H1 (cell line): Measurements from ENCODE around the gene BCLAF3. TPM values are rescaled to one million over a fixed set of nuclear protein-coding genes. Genes with fewer than 3 reads are reported as not detected.

Source experiments
- CTCF ChIA-PET: fragments of 300-600 bp; sonication (Branson Sonifier 250); formaldehyde crosslinking; loops from one replicate; lab custom pipeline; 2021; ENCODE audit not compliant: partially characterized antibody; lab: Charles Lee
- POLR2A ChIA-PET: fragments of 300-600 bp; sonication (Branson Sonifier 250); formaldehyde crosslinking; loops from one replicate; lab custom pipeline; 2021; ENCODE audit warnings: inconsistent platforms; ENCODE audit not compliant: partially characterized antibody; lab: Charles Lee
- DNase-seq, 2 experiments: peaks; one replicate each; pipeline versions ENCODE4 v3.0.0 to v3.0.0-alpha.2; 2010 to 2022; ENCODE audit warnings: low spot score in 2 of 2, low read depth in 1 of 2, mixed read lengths in 1 of 2
- FAIRE-seq: peaks from 2 replicates; lab custom pipeline; 2011; peaks lifted over from hg19 to GRCh38; lab: Jason Lieb, UNC
- H2AFZ ChIP-seq: 2 replicates; pipeline ENCODE4 v1.8.1; 2012; ENCODE audit warnings: low read length, inconsistent platforms
- H2AK5ac ChIP-seq: 2 replicates; pipeline ENCODE4 v1.6.1; 2013; ENCODE audit warnings: low read depth, low read length
- H2BK120ac ChIP-seq: replicated peaks from 2 replicates; pipeline ENCODE3; 2013; ENCODE audit warnings: low read depth, low read length, inconsistent platforms
- H2BK12ac ChIP-seq: 2 replicates; pipeline ENCODE4 v1.6.1; 2013; ENCODE audit warnings: low read depth, low read length
- H2BK15ac ChIP-seq: 2 replicates; pipeline ENCODE4 v1.6.1; 2013; ENCODE audit warnings: low read length
- H2BK20ac ChIP-seq: 2 replicates; pipeline ENCODE4 v1.6.1; 2013; ENCODE audit warnings: low read length
- H2BK5ac ChIP-seq: 2 replicates; pipeline ENCODE4 v1.6.1; 2013; ENCODE audit warnings: low read depth, low read length
- H3K14ac ChIP-seq: 2 replicates; pipeline ENCODE4 v1.6.1; 2013; ENCODE audit warnings: inconsistent platforms; ENCODE audit not compliant: insufficient read length
- H3K18ac ChIP-seq: 2 replicates; pipeline ENCODE4 v1.6.1; 2013; ENCODE audit warnings: low read length; ENCODE audit errors: extremely low read depth
- H3K23ac ChIP-seq: 2 replicates; pipeline ENCODE4 v1.6.1; 2013; ENCODE audit warnings: inconsistent platforms; ENCODE audit not compliant: insufficient read length
- H3K23me2 ChIP-seq: 2 replicates; pipeline ENCODE4 v1.6.1; 2013; ENCODE audit warnings: low read depth, low read length
- H3K27ac ChIP-seq: 2 replicates; pipeline ENCODE4 v1.6.1; 2011; ENCODE audit warnings: low read depth, low read length, inconsistent platforms
- H3K27me3 ChIP-seq, 4 experiments: replicated peaks in 1 of 4; 1 replicate in 1 of 4; 2 replicates in 3 of 4; pipeline versions ENCODE4 v1.6.1 to v1.8.1; 2011 to 2013; ENCODE audit warnings: low read length in 3 of 4, mild to moderate bottlenecking in 3 of 4, inconsistent platforms in 2 of 4, mixed read lengths in 2 of 4, moderate library complexity in 1 of 4; ENCODE audit not compliant: control insufficient read depth in 3 of 4, insufficient read depth in 3 of 4; ENCODE audit errors: extremely low read depth in 1 of 4
- H3K36me3 ChIP-seq, 4 experiments: 2 replicates each; pipeline versions ENCODE4 v1.6.1 to v1.8.1; 2011 to 2013; ENCODE audit warnings: mild to moderate bottlenecking in 4 of 4, low read length in 3 of 4, moderate library complexity in 2 of 4, control low read depth in 1 of 4, inconsistent platforms in 1 of 4; ENCODE audit not compliant: insufficient read depth in 4 of 4, control insufficient read depth in 2 of 4
- H3K4ac ChIP-seq: replicated peaks from 2 replicates; pipeline ENCODE3; 2013; ENCODE audit warnings: low read length, low read depth, mixed read lengths, inconsistent platforms; ENCODE audit not compliant: insufficient read length
- H3K4me1 ChIP-seq, 4 experiments: replicated peaks in 1 of 4; 1 replicate in 1 of 4; 2 replicates in 3 of 4; pipeline versions ENCODE4 v1.6.1 to v1.8.1; 2011 to 2013; ENCODE audit warnings: low read length in 3 of 4, inconsistent platforms in 2 of 4, mixed read lengths in 1 of 4; ENCODE audit not compliant: insufficient read depth in 4 of 4, control insufficient read depth in 3 of 4
- H3K4me2 ChIP-seq, 2 experiments: 2 replicates each; pipeline versions ENCODE4 v1.6.1 to v1.8.1; 2011 to 2013; ENCODE audit warnings: low read depth in 2 of 2, low read length in 2 of 2, control low read depth in 1 of 2, inconsistent platforms in 1 of 2, mild to moderate bottlenecking in 1 of 2; ENCODE audit not compliant: insufficient read depth in 1 of 2
- H3K4me3 ChIP-seq, 4 experiments: fragments of 200-600, 300-600 bp in 1 of 4; sonication (generic), shearing (Covaris generic), sonication (Bioruptor Twin) in 1 of 4; 2 replicates each; pipeline versions ENCODE4 v1.5.1 to v1.8.1; 2011 to 2016; ENCODE audit warnings: low read length in 4 of 4, low read depth in 3 of 4, control low read depth in 2 of 4, inconsistent platforms in 2 of 4, mild to moderate bottlenecking in 2 of 4, mixed read lengths in 1 of 4, moderate library complexity in 1 of 4; ENCODE audit not compliant: insufficient read depth in 2 of 4; ENCODE audit errors: extremely low read depth in 1 of 4
- H3K56ac ChIP-seq: replicated peaks from 2 replicates; pipeline ENCODE3; 2013; ENCODE audit warnings: low read depth, mild to moderate bottlenecking, mixed read lengths, low read length, inconsistent platforms; ENCODE audit not compliant: insufficient read length
- H3K79me1 ChIP-seq: 2 replicates; pipeline ENCODE4 v1.6.1; 2013; ENCODE audit warnings: low read depth, low read length, control low read depth
- H3K79me2 ChIP-seq, 2 experiments: 2 replicates each; pipeline versions ENCODE4 v1.6.1 to v1.8.1; 2012 to 2013; ENCODE audit warnings: low read length in 2 of 2, mild to moderate bottlenecking in 2 of 2, inconsistent platforms in 1 of 2; ENCODE audit not compliant: insufficient read depth in 2 of 2, control insufficient read depth in 1 of 2
- H3K9ac ChIP-seq, 4 experiments: replicated peaks in 1 of 4; 1 replicate in 1 of 4; 2 replicates in 3 of 4; pipeline versions ENCODE4 v1.6.1 to v1.8.1; 2011 to 2013; ENCODE audit warnings: low read depth in 3 of 4, low read length in 3 of 4, control low read depth in 2 of 4, mild to moderate bottlenecking in 2 of 4, moderate library complexity in 2 of 4, inconsistent platforms in 1 of 4; ENCODE audit errors: extremely low read depth in 1 of 4
- H3K9me3 ChIP-seq, 2 experiments: 2 replicates each; pipeline versions ENCODE4 v1.6.1 to v1.8.1; 2012 to 2013; ENCODE audit warnings: mild to moderate bottlenecking in 2 of 2, moderate library complexity in 2 of 2, control low read depth in 1 of 2, inconsistent platforms in 1 of 2, low read depth in 1 of 2, low read length in 1 of 2, mixed read lengths in 1 of 2; ENCODE audit not compliant: insufficient read depth in 2 of 2
- H4K20me1 ChIP-seq, 2 experiments: replicated peaks in 1 of 2; 2 replicates each; pipeline versions ENCODE3 to v1.8.1; 2011 to 2013; ENCODE audit warnings: inconsistent platforms in 2 of 2, low read length in 2 of 2, mild to moderate bottlenecking in 1 of 2; ENCODE audit not compliant: insufficient read depth in 2 of 2, control insufficient read depth in 1 of 2
- H4K5ac ChIP-seq: 2 replicates; pipeline ENCODE4 v1.6.1; 2013; ENCODE audit warnings: low read length, low read depth, mixed read lengths, inconsistent platforms; ENCODE audit not compliant: insufficient read length
- H4K8ac ChIP-seq: 2 replicates; pipeline ENCODE4 v1.8.0; 2013; ENCODE audit warnings: mild to moderate bottlenecking, moderate library complexity, low read length, inconsistent platforms; ENCODE audit not compliant: insufficient read depth; ENCODE audit errors: extremely low read depth
- H4K91ac ChIP-seq: replicated peaks from 2 replicates; pipeline ENCODE3; 2013; ENCODE audit warnings: low read length, mixed read lengths, inconsistent platforms; ENCODE audit not compliant: insufficient read length
- ASH2L ChIP-seq: fragments of 200-600, 300-600 bp; sonication (generic); IDR thresholded peaks from one replicate; pipeline ENCODE4 v1.7.1; 2017; ENCODE audit warnings: low read length
- ATF2 ChIP-seq: IDR thresholded peaks from 2 replicates; pipeline ENCODE4 v1.6.1; 2012; ENCODE audit warnings: low read length, inconsistent platforms
- JUN ChIP-seq: IDR thresholded peaks from 2 replicates; pipeline ENCODE4 v1.6.1; 2011; ENCODE audit warnings: low read depth, mild to moderate bottlenecking, improper control_type of control experiment, low read length
- JUND ChIP-seq: IDR thresholded peaks from 2 replicates; pipeline ENCODE4 v1.6.1; 2011; ENCODE audit warnings: mild to moderate bottlenecking, improper control_type of control experiment, low read length
- KDM5A ChIP-seq: fragments of 200-600 bp; IDR thresholded peaks from 2 replicates; pipeline ENCODE4 v1.7.1; 2012; ENCODE audit warnings: mild to moderate bottlenecking, low read length, inconsistent platforms, mixed read lengths
- POLR2A ChIP-seq, 2 experiments: IDR thresholded peaks; 1 replicate in 1 of 2; 2 replicates in 1 of 2; pipeline ENCODE4 v1.6.1; 2011; ENCODE audit warnings: low read depth in 2 of 2, low read length in 2 of 2, mild to moderate bottlenecking in 2 of 2; ENCODE audit errors: control extremely low read depth in 1 of 2
- RAD21 ChIP-seq, 2 experiments: IDR thresholded peaks in 1 of 2; conservative IDR thresholded peaks in 1 of 2; 2 replicates each; pipeline ENCODE4 v1.6.1; 2011; ENCODE audit warnings: low read depth in 2 of 2, low read length in 2 of 2, improper control_type of control experiment in 1 of 2, inconsistent platforms in 1 of 2, mild to moderate bottlenecking in 1 of 2, moderate library complexity in 1 of 2
- RNF2 ChIP-seq: fragments of 200-900, 300-1000 bp; sonication (generic); IDR thresholded peaks from 2 replicates; pipeline ENCODE4 v1.7.1; 2016; ENCODE audit warnings: borderline replicate concordance, low read depth, mild to moderate bottlenecking, antibody characterized with exemption, low read length; ENCODE audit not compliant: poor library complexity, severe bottlenecking; ENCODE audit errors: missing control alignments
- polyA plus RNA-seq, 7 experiments: library from polyadenylated mRNA; depleted of rRNA in 3 of 7; stranded (reverse) in 5 of 7; unstranded in 2 of 7; fragments of >200 nt in 5 of 7; fragments of 200-250 nt in 2 of 7; gene quantifications; 1 replicate in 5 of 7; 2 replicates in 1 of 7; 4 replicates in 1 of 7; pipeline versions ENCODE4 v1.2.1 to v1.2.3, GENCODE V29; 2011 to 2013; ENCODE audit warnings: missing spikeins in 2 of 7, mixed read lengths in 2 of 7
- total RNA-seq: library from RNA; stranded (reverse); fragmentation: NEBNext Ultra II Directional; extraction: Animal tissue kit (Norgen Biotek cat#: 25700); gene quantifications from 2 replicates; pipeline ENCODE4 v1.2.1, GENCODE V29; 2021

Gene BCLAF3
- total and polyA plus RNA-seq, 2 of the 8 experiments (the other 6 are each of a cell fraction or from before 2014, with no cell fraction given): 1.3 to 9.0 TPM

- Histone ChIP-seq H3K14ac (no peak overlapping the region), H2AK5ac (no peak overlapping the region), H3K79me1 (no peaks in the 10 kb centered on the region), H3K79me2 (peaks cover 0 to 5% of the 10 kb centered on the region in 2 experiments; a peak in 1 of 4 replicates), H3K23me2 (no peaks in the 10 kb centered on the region), H3K23ac (no peak overlapping the region), H3K18ac (no peak overlapping the region), H4K91ac (no peak overlapping the region), H4K5ac (no peak overlapping the region), H2BK15ac (no peak overlapping the region), H3K4me3 (no peak overlapping the region), H3K4ac (no peak overlapping the region), H2BK12ac (no peak overlapping the region), H3K56ac (no peak overlapping the region), H4K20me1 (no peaks in the 10 kb centered on the region), H3K9me3 (no peaks in the 10 kb centered on the region), H2BK5ac (no peak overlapping the region), H2AFZ (no peak overlapping the region), H2BK120ac (no peak overlapping the region), H4K8ac (no peak overlapping the region), H3K27ac (no peak overlapping the region), H3K4me2 (no peak overlapping the region), H3K27me3 (no peaks in the 10 kb centered on the region), H3K4me1 (no peaks in the 10 kb centered on the region), H3K9ac (no peak overlapping the region), H3K36me3 (no peaks in the 10 kb centered on the region), H2BK20ac (no peak overlapping the region)
- TF ChIP-seq RAD21 (IDR thresholded peaks at IDR 0.05 in 1 of 2, conservative IDR thresholded peaks at IDR 0.05 in 1 of 2; ENCODE audit: low read depth in 2 of 2, low read length in 2 of 2) (no peak), JUN (no peak), JUND (no peak), KDM5A (no peak), ASH2L (no peak), POLR2A (IDR thresholded peaks at IDR 0.05; ENCODE audit: control extremely low read depth in 1 of 2, low read depth in 2 of 2, low read length in 2 of 2) (no peak), RNF2 (no peak), ATF2 (no peak)
- FAIRE-seq: no peak
- ChIA-PET CTCF (no interaction called here), POLR2A (no interaction called here)
- no peak for DNase-seq
Measured at GRCh38 chrX:19975845-19976244, 15.0 kb downstream of the BCLAF3 start.
